GM18873 (cell line): ENCODE data around the gene FYN.
"Not testable (repeated sequence)": the region's sequence is repeated elsewhere in the genome, so short reads cannot be mapped to it uniquely, and the experiment has no call there.

Source experiments
- ATAC-seq: cut with Tn5 transposase; IDR thresholded peaks from one replicate; pipeline ENCODE4 v1.9.1; 2021; ENCODE audit warnings: mild to moderate bottlenecking, moderate library complexity, moderate number of reproducible peaks; ENCODE audit not compliant: unreplicated experiment, low FRiP score

The FYN gene

GRCh38 chr6:111796310-111796918, 76.8 kb downstream of the FYN start:
- ATAC-seq, result no peak

GRCh38 chr6:111795558-111795957, 77.7 kb downstream of the FYN start:
- ATAC-seq, result no peak

GRCh38 chr6:111794727-111795452, 78.4 kb downstream of the FYN start:
- no peak for ATAC-seq

GRCh38 chr6:111794300-111794699, 79.0 kb downstream of the FYN start:
- no peak for ATAC-seq

GRCh38 chr6:111793711-111794111, 79.5 kb downstream of the FYN start:
- ATAC-seq, result no peak

GRCh38 chr6:111792914-111793700, 80.1 kb downstream of the FYN start:
- ATAC-seq, result no peak

- ATAC-seq, result no peak
These were observed 81.0 kb downstream of the FYN start for GRCh38 chr6:111792241-111792640.

- ATAC-seq, result no peak
These were observed 81.8 kb downstream of the FYN start for GRCh38 chr6:111791415-111791814.

GRCh38 chr6:111789598-111789997, 83.7 kb downstream of the FYN start:
- ATAC-seq, result no peak

GRCh38 chr6:111788379-111789276, 84.6 kb downstream of the FYN start:
- ATAC-seq, result no peak

- ATAC-seq, result not testable (repeated sequence)
These were observed 87.1 kb downstream of the FYN start for GRCh38 chr6:111786151-111786550.

- ATAC-seq, result no peak
These were observed 88.8 kb downstream of the FYN start for GRCh38 chr6:111784433-111784832.

- ATAC-seq, result no peak
These were observed 90.3 kb downstream of the FYN start for GRCh38 chr6:111782887-111783466.

- ATAC-seq, result no peak
These were observed 91.0 kb downstream of the FYN start for GRCh38 chr6:111782192-111782809.

- ATAC-seq, result no peak
These were observed 92.1 kb downstream of the FYN start for GRCh38 chr6:111781041-111781708.

GRCh38 chr6:111780393-111780792, 92.9 kb downstream of the FYN start:
- ATAC-seq, result no peak

- no peak for ATAC-seq
These were observed 93.6 kb downstream of the FYN start for GRCh38 chr6:111779660-111780059.

GRCh38 chr6:111779031-111779430, 94.2 kb downstream of the FYN start:
- no peak for ATAC-seq

- no peak for ATAC-seq
These were observed 95.9 kb downstream of the FYN start for GRCh38 chr6:111777357-111777756.
